ENCODE measurements around the gene SLC17A4.

- TF ChIP-seq EP300 (IDR thresholded peaks at IDR 0.05; ENCODE audit: low read depth) (no peak), POLR2A (IDR thresholded peaks at IDR 0.05) (no peak)
Observed at GRCh38 chr6:25710287-25710686, 44.3 kb upstream of the SLC17A4 start.
